SU-DHL-6 (cell line): Measurements from ENCODE around the gene PPARG.

Experiments used
- H2AFZ ChIP-seq: fragments of 200-600 bp; sonication (generic); 2 replicates; pipeline ENCODE4 v1.6.1; 2014; ENCODE audit warnings: low read depth, mild to moderate bottlenecking, moderate library complexity, mixed read lengths, antibody characterized with exemption, low read length; ENCODE audit not compliant: severe bottlenecking
- H3F3A ChIP-seq: fragments of 200-600 bp; shearing (Covaris generic); 2 replicates; pipeline ENCODE4 v1.6.0; 2016; ENCODE audit warnings: antibody characterized with exemption, mild to moderate bottlenecking; ENCODE audit not compliant: insufficient read depth
- H3K27ac ChIP-seq: fragments of 200-600 bp; sonication (generic); 2 replicates; pipeline ENCODE4 v1.5.1; 2016; ENCODE audit warnings: low read depth, mild to moderate bottlenecking, low read length, moderate library complexity, mixed read lengths
- H3K27me3 ChIP-seq: fragments of 200-600 bp; sonication (generic), shearing (Covaris generic); 2 replicates; pipeline ENCODE4 v1.6.0; 2014; ENCODE audit warnings: mild to moderate bottlenecking, low read length
- H3K36me3 ChIP-seq: fragments of 200-600 bp; sonication (generic); 2 replicates; pipeline ENCODE4 v1.6.1; 2014; ENCODE audit warnings: mild to moderate bottlenecking, low read length, mixed read lengths
- H3K4me2 ChIP-seq: fragments of 300-600, 200-600 bp; shearing (Covaris generic), sonication (generic); 2 replicates; pipeline ENCODE4 v1.6.0; 2014; ENCODE audit warnings: low read length, low read depth, mild to moderate bottlenecking; ENCODE audit not compliant: poor library complexity, severe bottlenecking
- H3K4me3 ChIP-seq: fragments of 200-600 bp; sonication (generic); 2 replicates; pipeline ENCODE4 v1.5.1; 2014; ENCODE audit warnings: antibody characterized with exemption, low read length, mild to moderate bottlenecking, mixed read lengths; ENCODE audit not compliant: insufficient read depth, poor library complexity, severe bottlenecking
- H3K79me2 ChIP-seq: fragments of 200-600 bp; sonication (generic); 2 replicates; pipeline ENCODE4 v1.6.1; 2014; ENCODE audit warnings: mild to moderate bottlenecking, low read length, moderate library complexity; ENCODE audit not compliant: insufficient read depth
- H3K9ac ChIP-seq: fragments of 200-600 bp; sonication (generic); 2 replicates; pipeline ENCODE4 v1.7.0; 2014; ENCODE audit warnings: mild to moderate bottlenecking, low read length
- H3K9me2 ChIP-seq: fragments of 200-600 bp; sonication (generic); replicated peaks from 2 replicates; pipeline ENCODE4 v1.6.1; 2014; ENCODE audit warnings: low read length; ENCODE audit not compliant: insufficient read depth
- H3K9me3 ChIP-seq: fragments of 200-600 bp; sonication (generic); 2 replicates; pipeline ENCODE4 v1.6.1; 2014; ENCODE audit warnings: low read length, mixed read lengths; ENCODE audit not compliant: insufficient read depth
- H4K20me1 ChIP-seq: fragments of 200-600 bp; sonication (generic); 2 replicates; pipeline ENCODE4 v1.6.1; 2014; ENCODE audit warnings: low read depth, mild to moderate bottlenecking, antibody characterized with exemption, low read length, moderate library complexity, mixed read lengths
- CTCF ChIP-seq: fragments of 200-600 bp; sonication (generic); IDR thresholded peaks from one replicate; pipeline ENCODE4 v1.5.1; 2017; ENCODE audit warnings: antibody characterized with exemption, mild to moderate bottlenecking, low read length, moderate library complexity; ENCODE audit not compliant: insufficient read depth, poor library complexity, severe bottlenecking
- EZH2phosphoT487 ChIP-seq: fragments of 200-600 bp; sonication (generic), shearing (Covaris generic); conservative IDR thresholded peaks from 2 replicates; pipeline ENCODE4 v1.6.1; 2018; ENCODE audit warnings: mild to moderate bottlenecking, antibody characterized with exemption, low read length, moderate library complexity, mixed read lengths

Gene PPARG

DNA sequence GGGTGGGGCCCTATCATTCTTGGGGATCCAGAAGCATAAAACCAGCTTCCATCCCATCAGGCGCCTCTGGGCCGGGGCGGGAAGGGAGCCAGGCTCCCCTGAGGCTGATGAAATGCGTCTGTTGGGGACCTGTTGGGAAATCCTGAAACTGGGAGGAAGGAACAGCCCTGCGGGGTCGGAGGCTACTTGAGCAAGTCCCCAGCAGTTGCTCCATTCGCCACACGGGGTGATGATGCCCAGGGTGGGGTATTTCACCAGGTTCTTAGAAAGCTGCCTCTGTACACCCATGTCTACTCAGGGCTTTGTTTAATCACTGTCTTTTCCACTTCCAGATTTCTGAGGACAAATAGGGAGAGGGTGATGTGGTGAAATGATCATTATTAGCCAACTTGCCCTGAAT is 170.0 kb downstream of the PPARG start:
- H2AFZ ChIP-seq, result no peak overlapping the region
- no peaks in the 10 kb centered on the region for H4K20me1 ChIP-seq
- no peak overlapping the region for H3K4me3 ChIP-seq
- H3K9me2 ChIP-seq, result no peaks in the 10 kb centered on the region
- H3K9ac ChIP-seq, result no peak overlapping the region
- H3F3A ChIP-seq, result no peaks in the 10 kb centered on the region
- H3K36me3 ChIP-seq, result no peaks in the 10 kb centered on the region
- no peaks in the 10 kb centered on the region for H3K79me2 ChIP-seq
- no peaks in the 10 kb centered on the region for H3K9me3 ChIP-seq
- TF ChIP-seq EZH2phosphoT487 (no peak), CTCF (no peak)
- H3K4me2 ChIP-seq, result no peak overlapping the region
- no peaks in the 10 kb centered on the region for H3K27me3 ChIP-seq
- H3K27ac ChIP-seq, result no peak overlapping the region

GRCh38 chr3:12460127-12460526 is 171.3 kb downstream of the PPARG start:
- Histone ChIP-seq H2AFZ (no peak overlapping the region), H3K9ac (no peak overlapping the region), H3K27ac (no peak overlapping the region), H3K4me3 (no peak overlapping the region), H3K9me2 (no peaks in the 10 kb centered on the region), H3K27me3 (no peaks in the 10 kb centered on the region), H3K4me2 (no peak overlapping the region), H3K9me3 (no peaks in the 10 kb centered on the region), H3K79me2 (no peaks in the 10 kb centered on the region), H3F3A (no peaks in the 10 kb centered on the region), H4K20me1 (no peaks in the 10 kb centered on the region), H3K36me3 (no peaks in the 10 kb centered on the region)
- TF ChIP-seq EZH2phosphoT487 (no peak), CTCF (no peak)

DNA sequence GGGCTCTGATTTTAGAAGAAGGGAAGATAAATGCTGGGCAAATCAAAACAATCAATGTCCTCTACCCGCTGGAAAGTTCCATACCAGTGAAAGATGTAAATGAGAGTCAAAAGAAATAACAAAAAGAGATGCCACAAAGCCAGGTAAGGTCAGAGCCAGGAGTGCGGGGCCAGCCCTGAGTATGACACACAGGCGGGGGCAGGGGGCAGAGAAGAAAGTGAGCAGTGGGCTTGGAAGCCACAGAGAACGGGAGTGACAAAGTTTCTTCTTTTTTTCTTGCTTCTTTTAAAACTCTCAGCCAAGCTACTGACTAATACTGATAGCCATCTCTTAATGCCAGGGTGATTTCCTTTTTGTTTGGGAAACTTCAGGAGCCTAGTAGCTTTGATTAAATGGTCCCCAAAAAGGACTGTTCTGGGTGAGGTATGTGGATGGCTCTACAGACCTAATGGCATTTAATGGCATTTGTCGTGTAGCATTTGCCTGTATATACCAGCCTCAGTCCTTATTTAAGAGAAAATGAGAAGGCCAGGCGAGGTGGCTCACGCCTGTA is 172.3 kb downstream of the PPARG start:
- no peaks in the 10 kb centered on the region for H3K9me3 ChIP-seq
- H3F3A ChIP-seq, result no peaks in the 10 kb centered on the region
- TF ChIP-seq EZH2phosphoT487, result no peak
- no peak for TF ChIP-seq CTCF
- H3K4me2 ChIP-seq, result no peak overlapping the region
- H3K79me2 ChIP-seq, result no peaks in the 10 kb centered on the region
- H3K27ac ChIP-seq, result no peak overlapping the region
- H3K9me2 ChIP-seq, result no peaks in the 10 kb centered on the region
- no peaks in the 10 kb centered on the region for H3K36me3 ChIP-seq
- H3K4me3 ChIP-seq, result no peak overlapping the region
- H4K20me1 ChIP-seq, result no peaks in the 10 kb centered on the region
- H2AFZ ChIP-seq, result no peak overlapping the region
- no peaks in the 10 kb centered on the region for H3K27me3 ChIP-seq
- no peak overlapping the region for H3K9ac ChIP-seq
